K562 (cell line): ENCODE data around the gene MYH9. TPM values are rescaled to one million over a fixed set of nuclear protein-coding genes. Genes with fewer than 3 reads are reported as not detected.

ENCODE experiments used
- CBX5 ChIP-seq: IDR thresholded peaks from 2 replicates; pipeline ENCODE4 v1.6.1; 2014; ENCODE audit warnings: low read depth, borderline replicate concordance
- HDAC1 ChIP-seq, 2 experiments: fragments of 450-650 bp; IDR thresholded peaks; 2 replicates each; pipeline ENCODE4 v1.6.1; 2016 to 2017; ENCODE audit warnings: inconsistent platforms in 1 of 2, mild to moderate bottlenecking in 1 of 2, moderate library complexity in 1 of 2
- MYNN ChIP-seq, 2 experiments: sonication (generic); formaldehyde crosslinking in 1 of 2; IDR thresholded peaks; 2 replicates each; pipeline versions ENCODE4 v1.5.0 to v1.6.1; 2016 to 2020; ENCODE audit warnings: antibody characterized with exemption in 1 of 2, missing genetic modification reagents in 1 of 2
- NFRKB ChIP-seq: fragments of 450-650 bp; IDR thresholded peaks from 2 replicates; pipeline ENCODE4 v1.6.1; 2016; ENCODE audit warnings: low read depth
- PCBP2 ChIP-seq: fragments of 200-400 bp; formaldehyde crosslinking; IDR thresholded peaks from 2 replicates; pipeline ENCODE4 v1.6.1; 2018; ENCODE audit warnings: low read length, low read depth, mild to moderate bottlenecking, moderate library complexity; ENCODE audit not compliant: poor library complexity, severe bottlenecking
- POLR2A ChIP-seq: fragments of 450-650 bp; conservative IDR thresholded peaks from 2 replicates; pipeline ENCODE4 v1.6.1; 2016
- RFX1 ChIP-seq: fragments of 450-650 bp; IDR thresholded peaks from 2 replicates; pipeline ENCODE4 v1.6.1; 2016; ENCODE audit warnings: mild to moderate bottlenecking, moderate library complexity
- SOX6 ChIP-seq: fragments of 450-650 bp; IDR thresholded peaks from 2 replicates; pipeline ENCODE4 v1.6.1; 2014; ENCODE audit warnings: mild to moderate bottlenecking
- SP2 ChIP-seq: IDR thresholded peaks from 2 replicates; pipeline ENCODE4 v1.6.1; 2011; ENCODE audit warnings: mild to moderate bottlenecking, low read depth, low read length, moderate library complexity; ENCODE audit not compliant: poor library complexity, severe bottlenecking; ENCODE audit errors: extremely low read depth
- XRCC4 ChIP-seq: IDR thresholded peaks from one replicate; pipeline ENCODE4 v1.6.1; 2011; ENCODE audit not compliant: insufficient read depth, insufficient read length; ENCODE audit errors: extremely low read depth
- ZEB2 ChIP-seq: fragments of 450-650 bp; IDR thresholded peaks from 2 replicates; pipeline ENCODE4 v1.6.1; 2016
- ZKSCAN8 ChIP-seq: fragments of 200-800 bp; sonication (Bioruptor generic); IDR thresholded peaks from 2 replicates; pipeline ENCODE4 v1.6.1; 2016; ENCODE audit warnings: missing genetic modification characterization, missing compliant biosample characterization
- polyA plus RNA-seq, 8 experiments: library from polyadenylated mRNA; depleted of rRNA in 4 of 8; stranded (reverse) in 5 of 8; unstranded in 3 of 8; fragments of >200 nt; fragmentation: Nextera tagmentation in 2 of 8; fragmentation: Illumina TruSeq in 1 of 8; extraction: Ambion mirVana in 2 of 8; extraction: Trizol in 1 of 8; gene quantifications; 2 replicates each; pipeline versions ENCODE4 v1.2.1 to v1.2.3, GENCODE V29; 2011 to 2014; ENCODE audit warnings: inconsistent platforms in 1 of 8, missing spikeins in 1 of 8
- total RNA-seq, 7 experiments: library from RNA; depleted of rRNA in 6 of 7; stranded (reverse); fragments of >200 nt in 6 of 7; fragmentation: Illumina TruSeq in 2 of 7; extraction: Trizol in 2 of 7; gene quantifications; 2 replicates each; pipeline versions ENCODE4 v1.2.1 to v1.2.3, GENCODE V29; 2011 to 2021; ENCODE audit warnings: low replicate concordance in 1 of 7
- TF ChIP-seq, protein P1 (sequence below): fragments of 450-650 bp; IDR thresholded peaks from 2 replicates; pipeline ENCODE4 v1.6.1; 2017; ENCODE audit warnings: antibody characterized with exemption
- TF ChIP-seq, protein P2 (sequence below): sonication (generic); formaldehyde crosslinking; IDR thresholded peaks from 2 replicates; pipeline ENCODE4 v1.8.0; 2022; ENCODE audit warnings: mild to moderate bottlenecking, missing genetic modification reagents
- TF ChIP-seq, protein P3 (sequence below), 2 experiments: fragments of 450-650 bp; conservative IDR thresholded peaks; 2 replicates each; pipeline ENCODE4 v1.6.1; 2017; ENCODE audit warnings: mild to moderate bottlenecking in 2 of 2, moderate library complexity in 2 of 2
- TF ChIP-seq, protein P4 (sequence below): IDR thresholded peaks from 3 replicates; pipeline ENCODE4 v1.6.1; 2011; ENCODE audit warnings: borderline replicate concordance, mild to moderate bottlenecking, moderate library complexity; ENCODE audit not compliant: insufficient read length; ENCODE audit errors: extremely low read depth
- TF ChIP-seq, protein P5 (sequence below): fragments of 450-650 bp; IDR thresholded peaks from 2 replicates; pipeline ENCODE4 v1.6.1; 2016
- TF ChIP-seq, protein P6 (sequence below): sonication (generic); formaldehyde crosslinking; IDR thresholded peaks from 2 replicates; pipeline ENCODE4 v1.9.0; 2022; ENCODE audit warnings: mild to moderate bottlenecking, missing genetic modification reagents

The MYH9 gene
- total and polyA plus RNA-seq, 9 of the 15 experiments (the other 6 are each of a cell fraction or from before 2014, with no cell fraction given): 0.71 to 111 (median 24.6) TPM

DNA sequence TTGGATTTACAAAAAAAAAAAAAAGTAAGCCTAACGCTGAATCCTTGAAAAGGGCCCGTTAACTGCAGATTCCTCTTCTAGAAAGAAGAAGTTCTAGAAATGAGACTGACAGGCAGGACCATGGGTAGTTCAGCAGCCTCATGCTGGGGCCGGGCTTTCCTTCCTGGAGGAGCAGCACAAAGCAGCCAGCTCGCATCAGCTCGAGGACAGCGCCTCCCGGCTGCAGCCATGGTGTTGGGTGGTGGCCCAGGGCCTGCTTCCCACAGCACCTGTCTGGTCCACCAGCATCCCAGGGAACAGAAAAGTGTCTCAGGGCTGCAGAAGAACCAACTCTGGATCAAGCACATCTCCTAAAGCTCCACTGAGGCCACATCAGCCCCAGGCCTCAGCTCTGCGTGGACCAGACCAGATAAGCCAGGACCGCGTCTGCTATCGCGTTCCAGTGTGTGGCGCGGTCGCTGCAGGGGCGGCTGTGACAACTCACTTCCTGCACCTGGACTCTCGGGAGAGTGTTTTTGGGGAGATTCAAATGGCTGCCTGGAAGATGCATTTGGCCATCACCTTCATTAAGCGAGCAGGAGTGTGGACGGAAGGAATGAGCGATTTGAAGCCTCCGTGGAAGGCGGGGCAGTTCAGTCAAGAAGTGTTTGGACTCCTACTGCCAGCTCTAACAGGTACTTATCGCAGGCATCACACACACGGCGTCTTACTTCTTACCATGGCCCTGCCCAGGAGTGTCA, 53.5 kb downstream of the MYH9 start (continued):
- TF ChIP-seq, protein P1, sequence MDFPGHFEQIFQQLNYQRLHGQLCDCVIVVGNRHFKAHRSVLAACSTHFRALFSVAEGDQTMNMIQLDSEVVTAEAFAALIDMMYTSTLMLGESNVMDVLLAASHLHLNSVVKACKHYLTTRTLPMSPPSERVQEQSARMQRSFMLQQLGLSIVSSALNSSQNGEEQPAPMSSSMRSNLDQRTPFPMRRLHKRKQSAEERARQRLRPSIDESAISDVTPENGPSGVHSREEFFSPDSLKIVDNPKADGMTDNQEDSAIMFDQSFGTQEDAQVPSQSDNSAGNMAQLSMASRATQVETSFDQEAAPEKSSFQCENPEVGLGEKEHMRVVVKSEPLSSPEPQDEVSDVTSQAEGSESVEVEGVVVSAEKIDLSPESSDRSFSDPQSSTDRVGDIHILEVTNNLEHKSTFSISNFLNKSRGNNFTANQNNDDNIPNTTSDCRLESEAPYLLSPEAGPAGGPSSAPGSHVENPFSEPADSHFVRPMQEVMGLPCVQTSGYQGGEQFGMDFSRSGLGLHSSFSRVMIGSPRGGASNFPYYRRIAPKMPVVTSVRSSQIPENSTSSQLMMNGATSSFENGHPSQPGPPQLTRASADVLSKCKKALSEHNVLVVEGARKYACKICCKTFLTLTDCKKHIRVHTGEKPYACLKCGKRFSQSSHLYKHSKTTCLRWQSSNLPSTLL: no peak
- TF ChIP-seq SP2: no peak
- peak; percentile 49 for TF ChIP-seq SOX6
- TF ChIP-seq, protein P2, sequence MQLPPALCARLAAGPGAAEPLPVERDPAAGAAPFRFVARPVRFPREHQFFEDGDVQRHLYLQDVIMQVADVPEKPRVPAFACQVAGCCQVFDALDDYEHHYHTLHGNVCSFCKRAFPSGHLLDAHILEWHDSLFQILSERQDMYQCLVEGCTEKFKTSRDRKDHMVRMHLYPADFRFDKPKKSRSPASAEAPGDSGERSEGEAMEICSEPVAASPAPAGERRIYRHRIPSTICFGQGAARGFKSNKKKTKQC (CRISPR knock-in tag): peak; percentile 34; the same call in 1 of the 2 replicates
- no peak for TF ChIP-seq RFX1
- TF ChIP-seq POLR2A: no peak
- TF ChIP-seq CBX5: no peak
- peak in 1 of 2 experiments; percentile 53; a peak in 1 of 4 replicates for TF ChIP-seq HDAC1 (IDR thresholded peaks at IDR 0.05)
- TF ChIP-seq ZKSCAN8 (CRISPR knock-in tag): no peak
- TF ChIP-seq MYNN (IDR thresholded peaks at IDR 0.05): peak; percentile 27; the same call in 1 of the 2 replicates
- no peak for TF ChIP-seq MYNN (CRISPR knock-in tag; IDR thresholded peaks at IDR 0.05)
- TF ChIP-seq PCBP2: no peak
- TF ChIP-seq, protein P3, sequence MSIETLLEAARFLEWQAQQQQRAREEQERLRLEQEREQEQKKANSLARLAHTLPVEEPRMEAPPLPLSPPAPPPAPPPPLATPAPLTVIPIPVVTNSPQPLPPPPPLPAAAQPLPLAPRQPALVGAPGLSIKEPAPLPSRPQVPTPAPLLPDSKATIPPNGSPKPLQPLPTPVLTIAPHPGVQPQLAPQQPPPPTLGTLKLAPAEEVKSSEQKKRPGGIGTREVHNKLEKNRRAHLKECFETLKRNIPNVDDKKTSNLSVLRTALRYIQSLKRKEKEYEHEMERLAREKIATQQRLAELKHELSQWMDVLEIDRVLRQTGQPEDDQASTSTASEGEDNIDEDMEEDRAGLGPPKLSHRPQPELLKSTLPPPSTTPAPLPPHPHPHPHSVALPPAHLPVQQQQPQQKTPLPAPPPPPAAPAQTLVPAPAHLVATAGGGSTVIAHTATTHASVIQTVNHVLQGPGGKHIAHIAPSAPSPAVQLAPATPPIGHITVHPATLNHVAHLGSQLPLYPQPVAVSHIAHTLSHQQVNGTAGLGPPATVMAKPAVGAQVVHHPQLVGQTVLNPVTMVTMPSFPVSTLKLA (conservative IDR thresholded peaks at IDR 0.05): peak in 1 of 2 experiments; percentile 50; a peak in 2 of 4 replicates
- no peak for TF ChIP-seq NFRKB
- TF ChIP-seq, protein P4, sequence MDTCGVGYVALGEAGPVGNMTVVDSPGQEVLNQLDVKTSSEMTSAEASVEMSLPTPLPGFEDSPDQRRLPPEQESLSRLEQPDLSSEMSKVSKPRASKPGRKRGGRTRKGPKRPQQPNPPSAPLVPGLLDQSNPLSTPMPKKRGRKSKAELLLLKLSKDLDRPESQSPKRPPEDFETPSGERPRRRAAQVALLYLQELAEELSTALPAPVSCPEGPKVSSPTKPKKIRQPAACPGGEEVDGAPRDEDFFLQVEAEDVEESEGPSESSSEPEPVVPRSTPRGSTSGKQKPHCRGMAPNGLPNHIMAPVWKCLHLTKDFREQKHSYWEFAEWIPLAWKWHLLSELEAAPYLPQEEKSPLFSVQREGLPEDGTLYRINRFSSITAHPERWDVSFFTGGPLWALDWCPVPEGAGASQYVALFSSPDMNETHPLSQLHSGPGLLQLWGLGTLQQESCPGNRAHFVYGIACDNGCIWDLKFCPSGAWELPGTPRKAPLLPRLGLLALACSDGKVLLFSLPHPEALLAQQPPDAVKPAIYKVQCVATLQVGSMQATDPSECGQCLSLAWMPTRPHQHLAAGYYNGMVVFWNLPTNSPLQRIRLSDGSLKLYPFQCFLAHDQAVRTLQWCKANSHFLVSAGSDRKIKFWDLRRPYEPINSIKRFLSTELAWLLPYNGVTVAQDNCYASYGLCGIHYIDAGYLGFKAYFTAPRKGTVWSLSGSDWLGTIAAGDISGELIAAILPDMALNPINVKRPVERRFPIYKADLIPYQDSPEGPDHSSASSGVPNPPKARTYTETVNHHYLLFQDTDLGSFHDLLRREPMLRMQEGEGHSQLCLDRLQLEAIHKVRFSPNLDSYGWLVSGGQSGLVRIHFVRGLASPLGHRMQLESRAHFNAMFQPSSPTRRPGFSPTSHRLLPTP: no peak
- TF ChIP-seq, protein P5, sequence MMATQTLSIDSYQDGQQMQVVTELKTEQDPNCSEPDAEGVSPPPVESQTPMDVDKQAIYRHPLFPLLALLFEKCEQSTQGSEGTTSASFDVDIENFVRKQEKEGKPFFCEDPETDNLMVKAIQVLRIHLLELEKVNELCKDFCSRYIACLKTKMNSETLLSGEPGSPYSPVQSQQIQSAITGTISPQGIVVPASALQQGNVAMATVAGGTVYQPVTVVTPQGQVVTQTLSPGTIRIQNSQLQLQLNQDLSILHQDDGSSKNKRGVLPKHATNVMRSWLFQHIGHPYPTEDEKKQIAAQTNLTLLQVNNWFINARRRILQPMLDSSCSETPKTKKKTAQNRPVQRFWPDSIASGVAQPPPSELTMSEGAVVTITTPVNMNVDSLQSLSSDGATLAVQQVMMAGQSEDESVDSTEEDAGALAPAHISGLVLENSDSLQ: peak; percentile 71
- TF ChIP-seq ZEB2: peak; percentile 73; the same call in 1 of the 2 replicates
- TF ChIP-seq, protein P6, sequence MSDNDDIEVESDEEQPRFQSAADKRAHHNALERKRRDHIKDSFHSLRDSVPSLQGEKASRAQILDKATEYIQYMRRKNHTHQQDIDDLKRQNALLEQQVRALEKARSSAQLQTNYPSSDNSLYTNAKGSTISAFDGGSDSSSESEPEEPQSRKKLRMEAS (CRISPR knock-in tag): peak; percentile 78
- TF ChIP-seq XRCC4: no peak
